ENCODE measurements around the gene BOLA3. TPM values are rescaled to one million over a fixed set of nuclear protein-coding genes. Genes with fewer than 3 reads are reported as not detected.
A peak's percentile ranks its signal among the peaks of the same experiment; 100 is the strongest.

Gene BOLA3, protein sequence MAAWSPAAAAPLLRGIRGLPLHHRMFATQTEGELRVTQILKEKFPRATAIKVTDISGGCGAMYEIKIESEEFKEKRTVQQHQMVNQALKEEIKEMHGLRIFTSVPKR
- 10 to 100 TPM; 16.4 to 94.2 (median 78.6) TPM for total RNA-seq

DNA sequence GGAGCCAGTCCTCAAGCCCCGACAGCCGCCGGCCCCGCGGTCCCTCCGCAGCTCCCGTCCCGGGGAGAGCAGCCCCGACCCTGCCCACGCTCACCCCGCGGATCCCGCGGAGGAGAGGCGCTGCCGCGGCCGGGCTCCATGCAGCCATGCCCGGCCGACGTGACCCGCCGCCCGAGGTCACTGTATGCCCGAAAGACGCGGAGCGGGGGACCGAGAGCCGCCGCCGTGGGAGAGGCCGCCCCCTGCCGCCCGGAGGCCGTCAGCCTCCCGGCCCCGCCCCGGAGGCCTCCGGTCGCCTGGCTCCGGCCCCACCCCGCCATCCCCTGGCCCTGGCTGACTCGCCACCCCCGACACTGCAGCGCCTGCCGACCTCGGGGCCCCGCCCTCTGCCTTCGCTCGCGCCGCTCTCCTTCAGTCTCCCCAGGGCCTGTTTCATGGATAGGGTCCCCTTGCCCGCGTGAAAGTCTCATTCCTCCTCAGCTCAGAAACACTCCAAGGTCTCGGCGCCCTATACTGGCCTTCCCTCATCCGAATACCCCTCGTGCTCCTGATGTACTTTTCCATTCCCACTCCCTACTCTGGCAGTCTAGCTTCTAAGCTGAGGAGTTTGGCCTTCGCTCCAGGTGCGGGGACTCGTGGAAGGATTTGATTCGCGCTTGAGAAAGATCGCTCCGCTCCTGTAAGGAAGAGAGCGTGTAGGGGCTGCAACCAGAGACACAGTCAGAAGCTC lies at the start of gene BOLA3:
Gene BOLA3 (minus strand): TSS at position 186 of the 730 bp plus-strand sequence. CDS start 38 bp downstream, at position 148.
- intact Hi-C loops (cut with DNase I): loop anchor here (10.0 kb wide), 1 partner anchor 323 kb away; the partner anchor contains the start of gene STAMBP
- Histone ChIP-seq H3K36me3 (peaks cover 0 to 2% of the 10 kb centered on the region in 2 donors), H3K4me1 (peaks cover 16 to 21% of the 10 kb centered on the region in 2 donors), H3K27ac (peak within 1 kb of the TSS in 2 of 3 donors; percentile 33 to 36), H3K4me3 (replicated peaks in 1 of 3) (peak within 1 kb of the TSS; percentile 38 to 91 (median 68)), H3K27me3 (no peaks in the 10 kb centered on the region), H3K9me3 (no peaks in the 10 kb centered on the region)
- 3 to 9% methylated on average over 17 to 28 of the region's 67 CpGs for WGBS, 2 donors
- peak; percentile 84 to 86 for DNase-seq
- TF ChIP-seq CTCF (IDR thresholded peaks at IDR 0.05) (peak in 4 of 6 experiments; percentile 35 to 76 (median 64)), POLR2A (IDR thresholded peaks at IDR 0.05) (no peak)

- TF ChIP-seq POLR2A (IDR thresholded peaks at IDR 0.05) (no peak), CTCF (IDR thresholded peaks at IDR 0.05) (no peak)
- H3K4me3 ChIP-seq (replicated peaks in 1 of 3): no peak overlapping the region
- 79 to 80% methylated on average over 4 of the region's 4 CpGs for WGBS, 2 donors
Observed at GRCh38 chr2:74197049-74197448, 49.3 kb upstream of the BOLA3 start.

DNA sequence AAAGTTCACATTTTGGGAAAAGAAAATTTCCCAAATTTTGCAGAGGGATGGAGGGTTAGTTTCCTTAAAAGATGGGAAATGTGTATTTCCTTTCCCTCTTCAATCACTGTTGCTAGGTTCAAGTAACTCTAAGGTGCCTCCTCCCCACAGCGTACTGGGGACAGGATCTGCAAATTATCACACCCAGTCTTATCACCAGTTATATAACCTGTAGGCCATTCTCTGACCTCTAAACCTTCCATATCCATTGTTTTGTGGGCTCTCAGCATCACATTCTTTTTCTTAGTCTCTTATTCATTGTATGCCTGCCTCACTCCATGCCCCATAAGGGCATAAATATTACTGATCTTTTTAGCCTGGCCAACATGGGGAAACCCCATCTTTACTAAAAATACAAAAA lies 47.1 kb upstream of the BOLA3 start:
- intact Hi-C loops (cut with DNase I): no loop called here
- H3K36me3 ChIP-seq: no peaks in the 10 kb centered on the region
- H3K27ac ChIP-seq: no peak overlapping the region
- 89 to 98% methylated on average over 1 of the region's 1 CpG for WGBS, 2 donors
- no peaks in the 10 kb centered on the region for H3K9me3 ChIP-seq
- no peak for DNase-seq
- no peak overlapping the region for H3K4me3 ChIP-seq (replicated peaks in 1 of 3)
- H3K4me1 ChIP-seq: peaks cover 3 to 8% of the 10 kb centered on the region in 2 donors
- no peak for TF ChIP-seq CTCF (IDR thresholded peaks at IDR 0.05)
- H3K27me3 ChIP-seq: no peaks in the 10 kb centered on the region

More at GRCh38 chr2:74197049-74197448, 49.3 kb upstream of the BOLA3 start:
- no peak for DNase-seq
- Histone ChIP-seq H3K36me3 (no peaks in the 10 kb centered on the region), H3K9me3 (no peaks in the 10 kb centered on the region), H3K27me3 (no peaks in the 10 kb centered on the region), H3K4me1 (peaks cover 3 to 8% of the 10 kb centered on the region in 2 donors), H3K27ac (no peak overlapping the region)
- intact Hi-C loops (cut with DNase I): no loop called here

DNA sequence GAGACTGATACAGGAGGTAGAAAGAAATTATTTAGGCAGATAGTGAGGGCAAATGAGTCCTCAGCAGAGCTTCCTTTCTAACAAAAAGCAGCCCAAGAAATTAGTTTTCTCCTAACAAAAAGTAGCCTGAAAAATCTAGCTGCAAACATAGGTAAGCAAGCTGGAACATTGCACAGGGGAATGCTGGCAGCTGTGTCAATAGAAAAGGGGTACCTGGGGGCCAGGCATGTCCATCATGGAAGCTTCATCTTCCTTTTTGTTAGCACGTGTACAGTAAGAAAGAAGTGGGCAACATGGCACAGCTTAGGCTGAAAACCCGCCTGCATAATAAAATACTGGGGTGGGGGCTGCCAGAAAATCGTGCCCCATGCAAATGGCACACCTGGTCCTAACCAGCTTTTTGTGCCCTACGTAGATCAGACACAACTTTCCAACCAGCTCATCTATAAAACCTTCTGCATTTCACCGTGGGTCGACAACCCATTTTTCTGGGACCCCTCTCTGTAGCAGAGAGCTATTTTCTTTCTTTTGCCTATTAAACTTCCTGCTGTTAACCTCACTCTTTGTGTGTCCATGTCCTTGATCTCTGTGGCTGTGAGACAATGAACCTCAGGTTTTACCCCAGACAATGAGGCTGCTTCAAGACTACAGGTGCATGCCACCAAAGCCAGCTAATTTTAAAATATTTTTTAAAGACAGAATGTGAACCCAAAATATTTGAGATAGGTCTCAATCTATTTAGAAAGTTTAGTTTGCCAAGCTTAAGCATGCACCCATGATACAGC lies 44.1 kb upstream of the BOLA3 start:
- intact Hi-C loops (cut with DNase I): no loop called here
- H3K4me1 ChIP-seq: no peaks in the 10 kb centered on the region
- DNase-seq: no peak
- no peak overlapping the region for H3K4me3 ChIP-seq (replicated peaks in 1 of 3)
- WGBS, 2 donors: 81 to 84% methylated on average over 6 of the region's 6 CpGs
- H3K9me3 ChIP-seq: no peaks in the 10 kb centered on the region
- H3K27ac ChIP-seq: no peak overlapping the region
- no peaks in the 10 kb centered on the region for H3K27me3 ChIP-seq
- TF ChIP-seq CTCF (IDR thresholded peaks at IDR 0.05): no peak
- no peak for TF ChIP-seq POLR2A (IDR thresholded peaks at IDR 0.05)
- H3K36me3 ChIP-seq: no peaks in the 10 kb centered on the region

Measured in thyroid gland (tissue), 4 donors.